Uterine smooth muscle cell (primary cell): ENCODE data around the gene RANBP3L. TPM values are rescaled to one million over a fixed set of nuclear protein-coding genes. Genes with fewer than 3 reads are reported as not detected.

Experiments used
- total RNA-seq: library from RNA; depleted of rRNA; stranded (reverse); fragments of >200 nt; gene quantifications from 2 replicates; pipeline ENCODE4 v1.2.3, GENCODE V29; 2014

RANBP3L gene, protein sequence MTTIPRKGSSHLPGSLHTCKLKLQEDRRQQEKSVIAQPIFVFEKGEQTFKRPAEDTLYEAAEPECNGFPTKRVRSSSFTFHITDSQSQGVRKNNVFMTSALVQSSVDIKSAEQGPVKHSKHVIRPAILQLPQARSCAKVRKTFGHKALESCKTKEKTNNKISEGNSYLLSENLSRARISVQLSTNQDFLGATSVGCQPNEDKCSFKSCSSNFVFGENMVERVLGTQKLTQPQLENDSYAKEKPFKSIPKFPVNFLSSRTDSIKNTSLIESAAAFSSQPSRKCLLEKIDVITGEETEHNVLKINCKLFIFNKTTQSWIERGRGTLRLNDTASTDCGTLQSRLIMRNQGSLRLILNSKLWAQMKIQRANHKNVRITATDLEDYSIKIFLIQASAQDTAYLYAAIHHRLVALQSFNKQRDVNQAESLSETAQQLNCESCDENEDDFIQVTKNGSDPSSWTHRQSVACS
- total RNA-seq = 0.11 and 0.12 TPM in 2 replicates

GRCh38 chr5:36301858-36302603 is at the start of gene RANBP3L:
TSS of gene RANBP3L (minus strand) at chr5:36301902. CDS start at chr5:36301416, 486 bp downstream.

GRCh38 chr5:36241631-36242533 is 59.8 kb downstream of the RANBP3L start, which contains the start of gene NADK2:
TSS of gene NADK2 (minus strand) at chr5:36241925. CDS start at chr5:36241798, 127 bp downstream.

Other genes with a start within 250 kb of the RANBP3L start
- not detected in 2 replicates for gene UGT3A2, start 235.0 kb downstream of the RANBP3L start, total RNA-seq
- 15.1 and 16.4 TPM in 2 replicates for gene LMBRD2, start 150.0 kb downstream of the RANBP3L start, total RNA-seq
- gene SKP2, start 149.8 kb downstream of the RANBP3L start, total RNA-seq = 20.9 and 34.8 TPM in 2 replicates
- 23.6 and 30.7 TPM in 2 replicates for gene NADK2, start 60.0 kb downstream of the RANBP3L start, total RNA-seq